ENCODE results near the gene ZNF638.
A peak's percentile ranks its signal among the peaks of the same experiment; 100 is the strongest.

The ZNF638 gene

DNA sequence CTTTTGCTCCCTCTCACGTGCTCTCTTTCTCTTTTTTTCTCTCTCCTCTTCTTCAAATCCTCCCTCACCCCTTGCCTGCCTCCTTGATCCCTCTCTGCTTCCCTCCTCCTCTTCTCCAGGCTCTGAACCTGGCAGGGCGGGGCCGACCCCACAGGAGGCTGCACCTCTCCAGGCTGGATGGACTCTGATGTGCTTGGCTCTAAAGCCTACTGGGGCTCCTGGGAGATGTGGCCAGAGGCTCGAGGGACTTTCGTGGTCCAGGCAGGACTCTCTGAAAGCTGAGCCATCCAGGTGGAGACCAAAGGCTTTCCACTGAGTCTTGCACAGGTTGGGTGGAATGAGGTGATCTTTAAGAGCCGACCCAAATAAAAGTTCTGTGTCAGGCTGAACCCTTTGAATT is 147.2 kb downstream of the ZNF638 start:
- no peaks in the 10 kb centered on the region for H3K27me3 ChIP-seq
- TF ChIP-seq, protein P1, sequence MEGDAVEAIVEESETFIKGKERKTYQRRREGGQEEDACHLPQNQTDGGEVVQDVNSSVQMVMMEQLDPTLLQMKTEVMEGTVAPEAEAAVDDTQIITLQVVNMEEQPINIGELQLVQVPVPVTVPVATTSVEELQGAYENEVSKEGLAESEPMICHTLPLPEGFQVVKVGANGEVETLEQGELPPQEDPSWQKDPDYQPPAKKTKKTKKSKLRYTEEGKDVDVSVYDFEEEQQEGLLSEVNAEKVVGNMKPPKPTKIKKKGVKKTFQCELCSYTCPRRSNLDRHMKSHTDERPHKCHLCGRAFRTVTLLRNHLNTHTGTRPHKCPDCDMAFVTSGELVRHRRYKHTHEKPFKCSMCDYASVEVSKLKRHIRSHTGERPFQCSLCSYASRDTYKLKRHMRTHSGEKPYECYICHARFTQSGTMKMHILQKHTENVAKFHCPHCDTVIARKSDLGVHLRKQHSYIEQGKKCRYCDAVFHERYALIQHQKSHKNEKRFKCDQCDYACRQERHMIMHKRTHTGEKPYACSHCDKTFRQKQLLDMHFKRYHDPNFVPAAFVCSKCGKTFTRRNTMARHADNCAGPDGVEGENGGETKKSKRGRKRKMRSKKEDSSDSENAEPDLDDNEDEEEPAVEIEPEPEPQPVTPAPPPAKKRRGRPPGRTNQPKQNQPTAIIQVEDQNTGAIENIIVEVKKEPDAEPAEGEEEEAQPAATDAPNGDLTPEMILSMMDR (IDR thresholded peaks at IDR 0.05): no peak
- H3K9me3 ChIP-seq: no peaks in the 10 kb centered on the region
- peak overlapping the region; percentile 95 for H3K27ac ChIP-seq
- H3K4me3 ChIP-seq (ENCODE audit: low read depth in 1 of 2, low read length in 1 of 2): no peak overlapping the region
- H3K36me3 ChIP-seq: peaks cover 58% of the 10 kb centered on the region
- peaks cover 72 to 73% of the 10 kb centered on the region in 2 experiments for H3K4me1 ChIP-seq (ENCODE audit: control insufficient read depth in 1 of 2, insufficient read depth in 1 of 2, low read depth in 1 of 2, low read length in 1 of 2)

DNA sequence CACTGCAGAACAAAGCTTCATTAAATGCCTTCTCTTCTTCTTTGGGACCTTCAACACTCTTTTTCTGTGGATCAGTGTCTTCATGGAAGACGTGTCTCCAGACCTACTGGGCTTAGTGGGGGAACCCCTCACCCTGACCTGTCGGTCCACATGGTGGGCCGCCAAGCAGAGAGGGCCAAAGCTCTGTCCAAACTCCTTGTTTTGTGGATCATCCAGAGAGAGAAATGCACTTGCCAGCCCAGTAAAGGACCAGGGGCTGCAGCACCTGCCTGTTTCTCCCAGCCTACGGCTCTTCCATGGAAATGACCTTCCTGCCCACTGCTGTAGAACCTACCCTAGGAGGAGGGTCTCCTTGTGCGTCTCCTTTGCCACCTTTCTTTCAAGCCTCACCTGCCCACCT is 147.7 kb downstream of the ZNF638 start:
- H3K4me3 ChIP-seq (ENCODE audit: low read depth in 1 of 2, low read length in 1 of 2): no peak overlapping the region
- H3K4me1 ChIP-seq (ENCODE audit: control insufficient read depth in 1 of 2, insufficient read depth in 1 of 2, low read depth in 1 of 2, low read length in 1 of 2): peaks cover 67 to 69% of the 10 kb centered on the region in 2 experiments
- no peaks in the 10 kb centered on the region for H3K9me3 ChIP-seq
- H3K27me3 ChIP-seq: no peaks in the 10 kb centered on the region
- peak overlapping the region; percentile 95 for H3K27ac ChIP-seq
- peaks cover 63% of the 10 kb centered on the region for H3K36me3 ChIP-seq
- TF ChIP-seq, protein P1 (IDR thresholded peaks at IDR 0.05): no peak

DNA sequence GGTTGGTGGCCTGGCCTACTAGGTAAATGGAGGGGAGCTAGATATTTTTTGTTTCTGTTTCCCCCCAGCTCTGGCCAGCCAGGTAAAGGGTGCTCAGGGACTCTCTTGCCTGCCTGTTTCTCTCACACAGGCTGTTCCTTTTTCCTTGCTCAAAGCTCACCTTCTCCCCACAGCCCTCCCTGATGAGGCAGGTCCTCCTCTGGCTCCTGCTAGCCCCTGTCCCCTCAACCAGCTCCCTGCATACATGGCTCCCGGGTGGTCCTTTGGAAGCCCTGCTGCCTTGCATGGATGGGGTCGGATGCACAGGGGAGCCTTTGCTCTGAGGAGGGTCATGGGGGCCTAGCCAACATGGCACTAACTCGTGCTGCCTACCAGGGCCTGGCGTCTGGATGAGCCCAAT is 149.5 kb downstream of the ZNF638 start:
- peaks cover 71% of the 10 kb centered on the region for H3K36me3 ChIP-seq
- no peak overlapping the region for H3K4me3 ChIP-seq (ENCODE audit: low read depth in 1 of 2, low read length in 1 of 2)
- H3K27me3 ChIP-seq: no peaks in the 10 kb centered on the region
- no peaks in the 10 kb centered on the region for H3K9me3 ChIP-seq
- H3K4me1 ChIP-seq (ENCODE audit: control insufficient read depth in 1 of 2, insufficient read depth in 1 of 2, low read depth in 1 of 2, low read length in 1 of 2): peaks cover 49 to 50% of the 10 kb centered on the region in 2 experiments
- TF ChIP-seq, protein P1 (IDR thresholded peaks at IDR 0.05): no peak
- peak overlapping the region; percentile 95 for H3K27ac ChIP-seq

DNA sequence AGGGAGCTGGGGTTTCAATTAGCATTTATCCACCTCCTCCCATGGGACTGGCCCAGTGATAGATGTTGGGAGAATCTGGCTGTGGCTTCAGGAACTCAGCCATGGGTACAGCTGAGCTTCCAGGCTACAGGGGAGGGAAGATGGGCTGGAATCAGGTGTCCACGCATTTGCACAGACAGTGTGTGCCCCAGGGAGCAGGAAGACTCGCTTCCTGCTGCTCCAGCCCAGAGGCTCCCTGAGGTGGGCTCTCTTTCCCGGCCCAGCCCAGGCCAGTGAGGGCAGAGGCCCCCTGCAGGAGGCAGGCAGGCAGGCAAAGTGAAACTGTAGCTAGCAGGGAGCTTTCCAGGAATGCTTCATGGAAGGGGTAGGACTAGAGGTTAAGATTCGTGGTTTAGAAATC is 150.5 kb downstream of the ZNF638 start:
- Histone ChIP-seq H3K27ac (peak overlapping the region; percentile 39), H3K4me1 (ENCODE audit: control insufficient read depth in 1 of 2, insufficient read depth in 1 of 2, low read depth in 1 of 2, low read length in 1 of 2) (peaks cover 39 to 41% of the 10 kb centered on the region in 2 experiments), H3K4me3 (ENCODE audit: low read depth in 1 of 2, low read length in 1 of 2) (no peak overlapping the region), H3K9me3 (no peaks in the 10 kb centered on the region), H3K27me3 (no peaks in the 10 kb centered on the region), H3K36me3 (peaks cover 79% of the 10 kb centered on the region)
- TF ChIP-seq, protein P1 (IDR thresholded peaks at IDR 0.05): no peak

DNA sequence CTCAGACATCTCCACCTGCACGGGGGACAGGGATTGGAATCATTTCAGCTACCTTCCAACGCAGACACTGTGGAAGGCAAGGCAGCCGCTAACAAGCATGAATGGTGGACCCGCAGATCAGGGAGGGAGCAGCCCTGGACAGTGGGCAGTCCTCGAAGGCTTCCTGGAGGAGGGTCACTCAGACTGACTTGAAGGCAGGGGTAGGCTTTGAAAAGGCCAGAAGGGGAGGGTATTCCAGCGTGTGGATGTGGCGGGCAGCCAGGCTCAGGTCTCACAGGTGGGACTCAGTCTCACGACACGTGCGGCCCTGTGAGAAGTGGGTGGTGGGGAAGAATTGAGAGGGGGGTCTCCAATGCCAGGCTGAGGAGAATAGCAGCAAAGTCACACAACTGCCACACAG is 151.7 kb downstream of the ZNF638 start:
- H3K4me3 ChIP-seq (ENCODE audit: low read depth in 1 of 2, low read length in 1 of 2): no peak overlapping the region
- H3K9me3 ChIP-seq: no peaks in the 10 kb centered on the region
- H3K4me1 ChIP-seq (ENCODE audit: control insufficient read depth in 1 of 2, insufficient read depth in 1 of 2, low read depth in 1 of 2, low read length in 1 of 2): peaks cover 27 to 29% of the 10 kb centered on the region in 2 experiments
- TF ChIP-seq, protein P1 (IDR thresholded peaks at IDR 0.05): no peak
- peaks cover 88% of the 10 kb centered on the region for H3K36me3 ChIP-seq
- no peaks in the 10 kb centered on the region for H3K27me3 ChIP-seq
- H3K27ac ChIP-seq: peak overlapping the region; percentile 39

DNA sequence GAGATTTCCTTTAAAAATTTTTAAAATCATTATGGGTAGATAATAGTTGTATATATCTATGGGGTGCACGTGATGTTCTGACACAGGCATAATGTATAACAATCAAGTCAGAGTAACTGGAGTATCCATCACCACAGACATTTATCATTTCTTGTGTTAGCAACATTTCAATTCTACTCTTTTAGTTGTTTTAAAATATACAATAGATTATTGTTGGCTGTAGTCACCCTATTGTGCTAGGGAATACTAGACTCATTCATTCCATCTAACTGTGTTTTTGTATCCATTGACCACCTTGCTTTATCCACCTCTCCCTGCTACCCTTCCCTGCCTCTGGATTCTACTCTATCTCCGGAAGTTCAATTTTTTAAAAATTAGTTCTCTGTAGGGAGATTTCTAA is 152.8 kb downstream of the ZNF638 start:
- H3K27ac ChIP-seq: peak overlapping the region; percentile 13
- TF ChIP-seq, protein P1 (IDR thresholded peaks at IDR 0.05): no peak
- H3K9me3 ChIP-seq: no peaks in the 10 kb centered on the region
- H3K4me3 ChIP-seq (ENCODE audit: low read depth in 1 of 2, low read length in 1 of 2): no peak overlapping the region
- peaks cover 97% of the 10 kb centered on the region for H3K36me3 ChIP-seq
- H3K4me1 ChIP-seq (ENCODE audit: control insufficient read depth in 1 of 2, insufficient read depth in 1 of 2, low read depth in 1 of 2, low read length in 1 of 2): peaks cover 20 to 21% of the 10 kb centered on the region in 2 experiments
- H3K27me3 ChIP-seq: no peaks in the 10 kb centered on the region
